Measurements from ENCODE around the gene NSMCE1. TPM values are rescaled to one million over a fixed set of nuclear protein-coding genes. Genes with fewer than 3 reads are reported as not detected.

NSMCE1 gene
- total RNA-seq, 4 donors from 2014 or later: 6.2 to 90.8 (median 27.2) TPM

DNA sequence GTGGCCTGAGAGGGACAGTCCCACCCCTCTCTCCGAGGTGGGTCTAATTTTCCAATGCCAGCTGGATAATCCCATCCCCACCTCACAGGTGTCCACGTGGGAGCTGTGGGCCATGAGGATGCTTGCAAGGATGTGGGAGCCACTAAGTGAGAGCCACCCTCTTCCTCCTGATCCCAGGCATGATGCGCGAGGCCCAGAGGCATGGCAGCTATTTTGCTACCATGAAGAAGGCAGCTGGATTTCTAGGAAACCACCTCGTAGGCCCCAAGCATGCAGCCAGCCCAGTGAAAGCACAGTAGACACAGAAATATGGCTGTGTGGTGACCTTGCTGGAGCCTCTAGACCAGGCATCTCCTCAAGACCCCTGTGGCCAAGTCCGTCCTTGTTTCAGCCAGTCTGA is 44.9 kb downstream of the NSMCE1 start:
- Histone ChIP-seq H3K9me3 (no peaks in the 10 kb centered on the region), H3K27me3 (no peaks in the 10 kb centered on the region), H3K4me3 (no peak overlapping the region), H3K4me1 (peaks cover 5 to 32% (median 25%) of the 10 kb centered on the region in 4 donors), H3K27ac (no peak overlapping the region), H3K36me3 (peaks cover 0 to 4% (median 0%) of the 10 kb centered on the region in 4 donors)
- no peak for DNase-seq
- WGBS, 2 donors (ENCODE audit: low coverage in 1 of 2): 87 to 100% methylated on average over 1 to 6 of the region's 6 CpGs
- intact Hi-C loops (cut with DNase I; ENCODE audit: low total_unique reads) (no loop called here), in situ Hi-C loops (cut with MboI; ENCODE audit: low pct_ligation_motif_present in 1 of 4, low pct_unique_long_range_greater_than_20kb in 1 of 4, low sequenced_read_pairs in 3 of 4) (no loop called here)
- TF ChIP-seq POLR2AphosphoS5 (IDR thresholded peaks at IDR 0.05) (no peak), POLR2A (IDR thresholded peaks at IDR 0.05) (no peak), EP300 (IDR thresholded peaks at IDR 0.05; ENCODE audit: low read depth) (no peak)
- TF ChIP-seq, protein P1, sequence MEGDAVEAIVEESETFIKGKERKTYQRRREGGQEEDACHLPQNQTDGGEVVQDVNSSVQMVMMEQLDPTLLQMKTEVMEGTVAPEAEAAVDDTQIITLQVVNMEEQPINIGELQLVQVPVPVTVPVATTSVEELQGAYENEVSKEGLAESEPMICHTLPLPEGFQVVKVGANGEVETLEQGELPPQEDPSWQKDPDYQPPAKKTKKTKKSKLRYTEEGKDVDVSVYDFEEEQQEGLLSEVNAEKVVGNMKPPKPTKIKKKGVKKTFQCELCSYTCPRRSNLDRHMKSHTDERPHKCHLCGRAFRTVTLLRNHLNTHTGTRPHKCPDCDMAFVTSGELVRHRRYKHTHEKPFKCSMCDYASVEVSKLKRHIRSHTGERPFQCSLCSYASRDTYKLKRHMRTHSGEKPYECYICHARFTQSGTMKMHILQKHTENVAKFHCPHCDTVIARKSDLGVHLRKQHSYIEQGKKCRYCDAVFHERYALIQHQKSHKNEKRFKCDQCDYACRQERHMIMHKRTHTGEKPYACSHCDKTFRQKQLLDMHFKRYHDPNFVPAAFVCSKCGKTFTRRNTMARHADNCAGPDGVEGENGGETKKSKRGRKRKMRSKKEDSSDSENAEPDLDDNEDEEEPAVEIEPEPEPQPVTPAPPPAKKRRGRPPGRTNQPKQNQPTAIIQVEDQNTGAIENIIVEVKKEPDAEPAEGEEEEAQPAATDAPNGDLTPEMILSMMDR (IDR thresholded peaks at IDR 0.05): no peak

DNA sequence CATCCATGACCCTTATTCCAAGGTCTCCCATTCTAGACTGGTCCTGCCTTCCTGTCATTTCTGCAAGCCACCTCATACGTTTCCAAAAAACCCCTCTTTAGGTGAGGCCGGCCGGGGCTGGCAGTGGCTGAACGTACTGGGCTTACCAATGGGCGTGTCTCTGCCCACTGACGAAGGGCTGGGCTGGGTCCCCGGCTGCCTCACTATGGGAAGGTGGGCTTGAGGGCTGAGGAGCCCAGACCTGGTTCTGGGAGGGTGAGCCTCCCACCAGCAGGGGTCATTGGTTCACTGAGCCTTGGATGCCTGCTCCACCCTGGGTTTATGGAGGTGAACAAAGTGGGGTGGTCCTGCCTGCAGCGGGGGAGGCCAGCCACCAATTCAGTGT is 45.4 kb downstream of the NSMCE1 start:
- intact Hi-C loops (cut with DNase I; ENCODE audit: low total_unique reads) (no loop called here), in situ Hi-C loops (cut with MboI; ENCODE audit: low pct_ligation_motif_present in 1 of 4, low pct_unique_long_range_greater_than_20kb in 1 of 4, low sequenced_read_pairs in 3 of 4) (no loop called here)
- peak; percentile 10 for DNase-seq
- H3K27me3 ChIP-seq: no peaks in the 10 kb centered on the region
- H3K4me1 ChIP-seq: peaks cover 5 to 32% (median 25%) of the 10 kb centered on the region in 4 donors
- H3K27ac ChIP-seq: peak overlapping the region; percentile 12 to 71 (median 25)
- no peaks in the 10 kb centered on the region for H3K9me3 ChIP-seq
- no peak overlapping the region for H3K4me3 ChIP-seq
- peaks cover 0 to 4% (median 0%) of the 10 kb centered on the region in 4 donors for H3K36me3 ChIP-seq
- 82% methylated on average over 7 of the region's 8 CpGs; no CpG with 5 or more reads in 1 of the 2 donors for WGBS, 2 donors (ENCODE audit: low coverage in 1 of 2)
- TF ChIP-seq, protein P1 (IDR thresholded peaks at IDR 0.05): no peak
- no peak for TF ChIP-seq POLR2A (IDR thresholded peaks at IDR 0.05)
- no peak for TF ChIP-seq POLR2AphosphoS5 (IDR thresholded peaks at IDR 0.05)
- TF ChIP-seq EP300 (IDR thresholded peaks at IDR 0.05; ENCODE audit: low read depth): no peak

DNA sequence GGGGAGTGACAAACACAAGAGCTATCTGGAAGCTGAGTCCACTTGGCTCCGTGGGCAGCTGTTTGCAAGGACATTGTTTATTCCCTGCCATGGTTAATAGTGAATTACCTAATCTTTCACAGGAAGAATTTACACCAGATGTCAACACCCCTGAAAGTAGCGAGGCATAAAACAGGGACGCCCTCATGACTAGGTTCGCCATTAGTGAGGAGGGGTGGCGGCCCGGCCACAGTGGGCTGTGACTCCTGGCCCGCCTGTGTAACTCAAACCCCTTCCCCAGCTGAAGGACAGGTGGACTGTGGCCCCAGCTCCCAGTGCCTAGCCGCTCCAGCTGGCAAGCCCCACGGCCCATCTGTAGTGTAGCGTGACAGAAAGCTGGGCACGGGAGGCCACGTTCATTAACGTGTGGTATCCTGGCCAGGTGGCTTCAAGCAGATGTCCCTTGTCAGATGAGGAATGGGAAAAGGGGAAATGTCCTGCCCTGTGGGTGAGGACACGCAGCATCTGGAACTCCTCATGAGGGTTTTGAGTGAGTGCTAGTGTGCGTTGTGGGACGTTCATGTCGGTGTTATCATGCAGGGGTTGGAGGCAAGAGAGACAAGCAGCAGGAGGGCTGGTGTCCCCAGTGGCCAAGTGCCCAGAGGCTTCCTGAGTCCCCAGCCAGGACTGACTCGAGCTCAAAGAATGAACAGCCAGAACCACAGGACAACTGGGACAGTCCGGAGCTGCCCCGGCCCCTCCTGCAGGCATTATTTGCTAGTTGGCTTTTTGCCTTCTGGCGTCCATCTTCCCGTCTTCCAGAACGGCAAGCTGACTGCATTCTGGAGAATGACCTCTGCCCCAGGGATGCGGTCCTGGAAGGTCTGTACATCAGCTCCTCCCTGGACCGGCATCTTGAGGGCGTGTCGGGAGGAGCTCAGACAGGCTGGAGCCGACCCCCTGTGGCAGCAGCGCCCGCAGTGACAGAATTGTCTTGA is 46.0 kb downstream of the NSMCE1 start:
- H3K9me3 ChIP-seq: no peaks in the 10 kb centered on the region
- peak overlapping the region; percentile 12 to 71 (median 25) for H3K27ac ChIP-seq
- in situ Hi-C loops (cut with MboI; ENCODE audit: low pct_ligation_motif_present in 1 of 4, low pct_unique_long_range_greater_than_20kb in 1 of 4, low sequenced_read_pairs in 3 of 4) (no loop called here), intact Hi-C loops (cut with DNase I; ENCODE audit: low total_unique reads) (no loop called here)
- no peaks in the 10 kb centered on the region for H3K27me3 ChIP-seq
- H3K36me3 ChIP-seq: peaks cover 0 to 4% (median 0%) of the 10 kb centered on the region in 4 donors
- peaks cover 5 to 32% (median 25%) of the 10 kb centered on the region in 4 donors for H3K4me1 ChIP-seq
- TF ChIP-seq POLR2AphosphoS5 (IDR thresholded peaks at IDR 0.05) (peak in 1 of 3 donors; percentile 32), POLR2A (IDR thresholded peaks at IDR 0.05) (no peak), EP300 (IDR thresholded peaks at IDR 0.05; ENCODE audit: low read depth) (no peak)
- TF ChIP-seq, protein P1 (IDR thresholded peaks at IDR 0.05): no peak
- 60 to 80% methylated on average over 1 to 22 of the region's 30 CpGs for WGBS, 2 donors (ENCODE audit: low coverage in 1 of 2)
- peak; percentile 29 for DNase-seq
- H3K4me3 ChIP-seq: no peak overlapping the region

DNA sequence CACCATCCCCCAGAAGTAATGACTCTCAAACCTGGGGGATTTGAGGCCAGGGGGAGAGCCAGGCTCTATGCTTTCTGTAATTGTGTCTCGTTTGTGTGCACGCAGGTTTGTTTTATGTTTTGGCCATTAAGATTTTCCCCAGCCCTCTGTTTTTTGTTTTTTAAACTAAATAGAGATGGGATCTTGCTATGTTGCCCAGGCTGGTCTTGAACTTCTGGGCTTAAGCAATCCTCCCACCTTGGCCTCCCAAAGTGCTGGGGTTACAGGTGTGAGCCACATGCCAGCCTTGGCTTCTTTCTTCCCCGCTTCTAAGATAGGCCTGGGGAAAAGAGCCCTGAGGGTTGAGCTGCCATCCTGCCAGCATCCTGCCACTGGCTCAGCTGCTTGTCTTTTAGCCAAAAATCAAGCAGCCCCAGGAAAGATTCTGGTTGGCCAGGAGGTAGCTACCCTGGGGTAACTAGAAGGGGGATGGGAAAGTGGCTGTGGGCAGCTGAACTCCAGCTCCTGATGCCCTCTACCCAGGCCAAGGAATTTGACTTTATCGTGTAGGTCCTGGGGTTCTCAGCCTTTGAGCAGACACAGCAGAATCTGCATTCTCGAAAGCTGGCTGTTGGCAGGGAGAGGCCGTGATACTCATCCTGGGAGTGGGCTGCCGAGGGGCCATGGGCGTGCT is 46.9 kb downstream of the NSMCE1 start:
- DNase-seq: no peak
- TF ChIP-seq, protein P1 (IDR thresholded peaks at IDR 0.05): no peak
- no peak for TF ChIP-seq EP300 (IDR thresholded peaks at IDR 0.05; ENCODE audit: low read depth)
- no peak for TF ChIP-seq POLR2AphosphoS5 (IDR thresholded peaks at IDR 0.05)
- no peak for TF ChIP-seq POLR2A (IDR thresholded peaks at IDR 0.05)
- peaks cover 0 to 4% (median 0%) of the 10 kb centered on the region in 4 donors for H3K36me3 ChIP-seq

More for the DNA sequence above, 46.9 kb downstream of the NSMCE1 start:
- no peak overlapping the region for H3K4me3 ChIP-seq
- no peaks in the 10 kb centered on the region for H3K27me3 ChIP-seq
- in situ Hi-C loops (cut with MboI; ENCODE audit: low pct_ligation_motif_present in 1 of 4, low pct_unique_long_range_greater_than_20kb in 1 of 4, low sequenced_read_pairs in 3 of 4) (no loop called here), intact Hi-C loops (cut with DNase I; ENCODE audit: low total_unique reads) (no loop called here)
- WGBS, 2 donors (ENCODE audit: low coverage in 1 of 2): 85 to 100% methylated on average over 2 to 8 of the region's 8 CpGs
- H3K9me3 ChIP-seq: no peaks in the 10 kb centered on the region
- H3K4me1 ChIP-seq: peaks cover 5 to 26% (median 18%) of the 10 kb centered on the region in 4 donors
- peak overlapping the region in 3 of 4 donors; percentile 21 to 71 (median 29) for H3K27ac ChIP-seq

Measured in transverse colon (tissue), 4 donors.